ENCODE measurements around the gene FAM219A.

Gene FAM219A, protein sequence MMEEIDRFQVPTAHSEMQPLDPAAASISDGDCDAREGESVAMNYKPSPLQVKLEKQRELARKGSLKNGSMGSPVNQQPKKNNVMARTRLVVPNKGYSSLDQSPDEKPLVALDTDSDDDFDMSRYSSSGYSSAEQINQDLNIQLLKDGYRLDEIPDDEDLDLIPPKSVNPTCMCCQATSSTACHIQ

DNA sequence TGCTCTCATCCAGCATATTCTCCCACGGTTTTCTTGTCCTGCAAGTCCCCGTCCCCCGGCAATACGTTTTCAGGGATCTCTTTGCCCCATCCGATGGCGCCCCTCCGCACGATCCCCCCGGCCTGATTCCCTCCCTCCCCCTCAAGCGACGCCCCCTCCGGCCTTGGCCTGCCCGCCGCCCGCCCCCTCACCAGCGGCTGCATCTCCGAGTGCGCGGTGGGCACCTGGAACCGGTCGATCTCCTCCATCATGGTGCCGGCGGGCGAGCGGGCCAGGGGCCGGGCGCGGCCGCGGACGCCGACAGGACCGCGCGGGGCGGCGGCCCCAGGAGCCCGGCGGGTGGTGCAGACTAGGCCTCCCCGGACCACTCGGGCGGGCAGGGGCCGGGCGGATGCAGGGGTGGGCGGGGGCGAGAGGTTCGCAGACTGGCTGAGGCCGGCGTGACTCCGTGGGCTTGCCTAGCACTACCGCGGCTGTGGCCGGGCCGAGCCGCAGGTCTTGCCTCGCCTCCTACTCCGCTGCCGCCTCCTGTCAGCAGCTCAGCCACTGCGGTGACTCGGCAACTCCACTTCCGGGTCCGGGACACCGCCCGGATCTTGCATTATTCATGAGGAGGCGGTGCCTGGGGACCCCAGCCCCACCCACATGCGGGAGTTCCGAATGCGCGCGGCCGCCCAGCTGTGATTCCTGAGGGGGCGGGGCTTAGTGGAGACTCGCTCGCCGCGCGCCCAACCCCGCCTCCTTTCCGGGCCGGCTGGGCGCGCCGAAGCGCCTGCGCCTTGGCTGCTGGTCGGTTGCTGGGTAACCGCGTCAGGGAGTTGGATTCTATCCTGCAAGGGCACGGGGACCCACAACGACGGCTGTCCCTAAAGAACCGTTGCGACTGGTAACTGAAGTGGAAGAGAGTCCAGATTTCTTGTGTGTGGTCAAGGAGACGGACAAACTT, at the start of gene FAM219A, which contains the start of gene DNAI1:
TSS of gene FAM219A (minus strand) at position 558 of the 946 bp plus-strand sequence. CDS start at position 251, 307 bp downstream.
TSS of gene DNAI1 (plus strand) at position 793 of the 946 bp plus-strand sequence. CDS start 201 bp downstream, outside the sequence.
- TF ChIP-seq, protein P1, sequence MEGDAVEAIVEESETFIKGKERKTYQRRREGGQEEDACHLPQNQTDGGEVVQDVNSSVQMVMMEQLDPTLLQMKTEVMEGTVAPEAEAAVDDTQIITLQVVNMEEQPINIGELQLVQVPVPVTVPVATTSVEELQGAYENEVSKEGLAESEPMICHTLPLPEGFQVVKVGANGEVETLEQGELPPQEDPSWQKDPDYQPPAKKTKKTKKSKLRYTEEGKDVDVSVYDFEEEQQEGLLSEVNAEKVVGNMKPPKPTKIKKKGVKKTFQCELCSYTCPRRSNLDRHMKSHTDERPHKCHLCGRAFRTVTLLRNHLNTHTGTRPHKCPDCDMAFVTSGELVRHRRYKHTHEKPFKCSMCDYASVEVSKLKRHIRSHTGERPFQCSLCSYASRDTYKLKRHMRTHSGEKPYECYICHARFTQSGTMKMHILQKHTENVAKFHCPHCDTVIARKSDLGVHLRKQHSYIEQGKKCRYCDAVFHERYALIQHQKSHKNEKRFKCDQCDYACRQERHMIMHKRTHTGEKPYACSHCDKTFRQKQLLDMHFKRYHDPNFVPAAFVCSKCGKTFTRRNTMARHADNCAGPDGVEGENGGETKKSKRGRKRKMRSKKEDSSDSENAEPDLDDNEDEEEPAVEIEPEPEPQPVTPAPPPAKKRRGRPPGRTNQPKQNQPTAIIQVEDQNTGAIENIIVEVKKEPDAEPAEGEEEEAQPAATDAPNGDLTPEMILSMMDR (IDR thresholded peaks at IDR 0.05; ENCODE audit: insufficient read depth, missing control alignments): no peak
- FAIRE-seq (no peak), DNase-seq (ENCODE audit: insufficient read length, low spot score) (peak; percentile 95)

GRCh38 chr9:34507966-34508365, 49.6 kb upstream of the FAM219A start:
- FAIRE-seq: no peak
- TF ChIP-seq, protein P1 (IDR thresholded peaks at IDR 0.05; ENCODE audit: insufficient read depth, missing control alignments): no peak
- no peak for DNase-seq (ENCODE audit: insufficient read length, low spot score)

DNA sequence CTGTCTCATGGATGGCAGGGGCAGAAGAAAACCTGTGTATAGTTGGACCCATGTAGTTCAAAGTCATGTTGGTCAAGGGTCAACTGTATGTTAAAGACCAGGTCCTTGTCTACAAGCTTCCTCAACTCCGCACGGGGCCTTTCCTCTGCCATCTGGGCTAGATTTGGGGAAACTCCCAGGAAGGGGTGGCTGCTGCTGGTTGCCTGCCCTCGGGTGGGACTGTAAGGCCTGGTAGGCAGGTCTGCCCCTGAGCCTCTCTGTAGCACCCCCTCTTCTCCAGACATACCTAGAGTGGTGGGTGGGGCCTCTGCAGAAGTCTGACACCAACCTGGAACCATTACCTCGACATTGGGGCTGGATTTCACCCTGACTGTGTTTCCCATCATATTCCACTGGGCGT, 49.2 kb upstream of the FAM219A start:
- TF ChIP-seq, protein P1 (IDR thresholded peaks at IDR 0.05; ENCODE audit: insufficient read depth, missing control alignments): no peak
- FAIRE-seq (no peak), DNase-seq (ENCODE audit: insufficient read length, low spot score) (no peak)

DNA sequence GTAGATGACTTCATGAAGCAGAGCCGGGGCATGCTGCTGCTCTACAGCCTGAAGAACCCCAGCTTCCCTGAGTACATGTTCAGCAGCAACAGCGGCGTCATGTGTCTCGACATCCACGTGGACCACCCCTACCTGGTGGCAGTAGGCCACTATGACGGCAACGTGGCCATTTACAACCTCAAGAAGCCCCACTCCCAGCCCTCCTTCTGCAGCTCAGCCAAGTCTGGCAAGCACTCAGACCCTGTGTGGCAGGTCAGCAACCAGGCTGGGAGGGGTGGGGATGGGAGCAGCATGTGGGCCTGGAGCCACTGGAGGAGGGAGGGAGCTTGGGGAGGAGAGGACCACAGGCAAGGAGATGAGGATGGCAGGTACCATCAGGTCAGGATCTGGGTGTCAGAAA, 48.3 kb upstream of the FAM219A start:
- no peak for FAIRE-seq
- no peak for DNase-seq (ENCODE audit: insufficient read length, low spot score)
- TF ChIP-seq, protein P1 (IDR thresholded peaks at IDR 0.05; ENCODE audit: insufficient read depth, missing control alignments): no peak

DNA sequence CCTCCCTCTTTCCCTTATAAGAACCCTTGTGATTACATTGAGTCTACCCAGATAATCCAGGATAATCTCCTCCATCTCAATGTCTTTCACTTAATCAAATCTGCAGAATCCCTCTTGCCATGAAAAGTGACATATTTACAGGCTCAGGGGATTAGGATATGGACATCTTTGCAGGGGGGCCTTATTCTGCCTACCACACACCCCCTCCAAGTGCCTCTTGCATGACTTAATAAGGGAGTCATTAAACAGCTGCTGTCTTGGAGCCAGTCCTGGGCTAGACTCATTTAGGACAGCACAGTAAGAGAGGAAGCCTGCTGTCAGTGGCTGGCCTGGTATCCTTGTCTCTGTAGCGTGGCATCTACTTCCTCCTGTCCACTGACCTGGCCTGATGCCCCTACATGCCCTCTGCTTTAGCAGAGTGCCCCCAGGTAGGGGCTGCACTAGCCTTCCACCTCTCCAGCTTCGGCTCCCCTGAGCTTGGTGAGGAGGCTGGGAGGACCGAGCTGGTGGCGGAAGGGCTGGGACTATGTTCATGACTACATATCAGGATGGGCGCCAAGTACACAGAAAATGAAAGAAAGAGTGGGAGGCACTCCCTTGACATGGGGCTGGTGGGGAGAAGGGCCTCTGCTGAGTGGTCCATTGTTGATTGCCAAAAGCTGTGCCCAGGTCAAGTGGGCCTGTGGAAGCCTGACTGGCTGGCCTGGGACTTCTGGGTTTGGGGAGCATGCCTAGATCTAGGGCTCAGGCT, 47.2 kb upstream of the FAM219A start:
- DNase-seq (ENCODE audit: insufficient read length, low spot score) (no peak), FAIRE-seq (peak; percentile 63)
- TF ChIP-seq, protein P1 (IDR thresholded peaks at IDR 0.05; ENCODE audit: insufficient read depth, missing control alignments): no peak

GRCh38 chr9:34503406-34503805, 45.0 kb upstream of the FAM219A start:
- DNase-seq (ENCODE audit: insufficient read length, low spot score) (no peak), FAIRE-seq (no peak)
- TF ChIP-seq, protein P1 (IDR thresholded peaks at IDR 0.05; ENCODE audit: insufficient read depth, missing control alignments): no peak

All from D721Med (cell line).